HG02943 (cell line): Measurements from ENCODE around the gene NEAT1.

ENCODE experiments used
- ATAC-seq: cut with Tn5 transposase; IDR thresholded peaks from one replicate; pipeline ENCODE4 v1.9.1; 2021; ENCODE audit warnings: mild to moderate bottlenecking, low read depth, moderate library complexity; ENCODE audit not compliant: unreplicated experiment

Gene NEAT1

GRCh38 chr11:65420979-65421793 is 1.4 kb upstream of the NEAT1 start:
- ATAC-seq, result no peak

- no peak for ATAC-seq
Measured at GRCh38 chr11:65421794-65422632, 585 bp upstream of the NEAT1 start.

- ATAC-seq, result no peak
Measured at GRCh38 chr11:65423516-65424204, 1.1 kb downstream of the NEAT1 start.

- no peak for ATAC-seq
Measured at GRCh38 chr11:65424205-65425104, 1.9 kb downstream of the NEAT1 start.

GRCh38 chr11:65425105-65425970 is 2.7 kb downstream of the NEAT1 start:
- ATAC-seq, result no peak

- no peak for ATAC-seq
Measured at GRCh38 chr11:65425971-65426838, 3.6 kb downstream of the NEAT1 start.

- ATAC-seq, result no peak
Measured at GRCh38 chr11:65426839-65427690, 4.5 kb downstream of the NEAT1 start.

- ATAC-seq, result no peak
Measured at GRCh38 chr11:65427691-65428577, 5.3 kb downstream of the NEAT1 start.

GRCh38 chr11:65428578-65429067 is 6.0 kb downstream of the NEAT1 start:
- ATAC-seq, result no peak

- no peak for ATAC-seq
Measured at GRCh38 chr11:65429068-65429681, 6.6 kb downstream of the NEAT1 start.

GRCh38 chr11:65429724-65430405 is 7.3 kb downstream of the NEAT1 start:
- no peak for ATAC-seq

- no peak for ATAC-seq
Measured at GRCh38 chr11:65430406-65431217, 8.0 kb downstream of the NEAT1 start.

GRCh38 chr11:65431451-65432099 is 9.0 kb downstream of the NEAT1 start:
- ATAC-seq, result no peak
